GM18951 (cell line): ENCODE data around the gene OR2K2.
"Not testable (repeated sequence)": the region's sequence is repeated elsewhere in the genome, so short reads cannot be mapped to it uniquely, and the experiment has no call there.

Source experiments
- POLR2A ChIP-seq: IDR thresholded peaks from 4 replicates; pipeline ENCODE4 v1.6.1; 2011; ENCODE audit warnings: mild to moderate bottlenecking; ENCODE audit not compliant: insufficient read length, insufficient read depth; ENCODE audit errors: extremely low read depth
- in situ Hi-C: fragments of 300-500 bp; cut with MboI; formaldehyde crosslinking; loops from one replicate; pipeline ENCODE4 v1.12.0; 2022; ENCODE audit warnings: low sequenced_read_pairs, mixed read lengths, inconsistent platforms; ENCODE audit not compliant: unreplicated experiment

The OR2K2 gene, protein sequence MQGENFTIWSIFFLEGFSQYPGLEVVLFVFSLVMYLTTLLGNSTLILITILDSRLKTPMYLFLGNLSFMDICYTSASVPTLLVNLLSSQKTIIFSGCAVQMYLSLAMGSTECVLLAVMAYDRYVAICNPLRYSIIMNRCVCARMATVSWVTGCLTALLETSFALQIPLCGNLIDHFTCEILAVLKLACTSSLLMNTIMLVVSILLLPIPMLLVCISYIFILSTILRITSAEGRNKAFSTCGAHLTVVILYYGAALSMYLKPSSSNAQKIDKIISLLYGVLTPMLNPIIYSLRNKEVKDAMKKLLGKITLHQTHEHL

DNA sequence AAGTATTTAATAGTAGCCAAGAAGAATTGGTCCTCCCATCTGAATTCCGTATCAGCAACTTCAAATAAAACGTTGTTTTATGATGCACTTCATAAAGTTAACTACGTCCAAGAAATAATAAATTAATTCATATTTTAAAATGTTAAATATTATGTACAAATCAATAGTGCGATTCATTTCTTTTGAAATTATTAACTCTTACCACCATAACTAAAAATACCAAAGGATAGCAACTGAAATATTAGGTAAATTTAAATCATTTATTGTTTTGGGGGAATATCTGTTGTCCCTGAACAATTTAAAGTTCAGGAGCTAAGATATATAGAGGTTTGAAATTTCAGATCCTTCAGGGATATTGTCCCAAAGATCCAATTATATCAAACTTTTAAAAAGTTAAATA is at the start of gene OR2K2:
OR2K2 (minus strand) TSS at position 101 of the 400 bp plus-strand sequence. CDS start 1,791 bp downstream, outside the sequence.
- TF ChIP-seq POLR2A = no peak
- in situ Hi-C loops = no loop called here

DNA sequence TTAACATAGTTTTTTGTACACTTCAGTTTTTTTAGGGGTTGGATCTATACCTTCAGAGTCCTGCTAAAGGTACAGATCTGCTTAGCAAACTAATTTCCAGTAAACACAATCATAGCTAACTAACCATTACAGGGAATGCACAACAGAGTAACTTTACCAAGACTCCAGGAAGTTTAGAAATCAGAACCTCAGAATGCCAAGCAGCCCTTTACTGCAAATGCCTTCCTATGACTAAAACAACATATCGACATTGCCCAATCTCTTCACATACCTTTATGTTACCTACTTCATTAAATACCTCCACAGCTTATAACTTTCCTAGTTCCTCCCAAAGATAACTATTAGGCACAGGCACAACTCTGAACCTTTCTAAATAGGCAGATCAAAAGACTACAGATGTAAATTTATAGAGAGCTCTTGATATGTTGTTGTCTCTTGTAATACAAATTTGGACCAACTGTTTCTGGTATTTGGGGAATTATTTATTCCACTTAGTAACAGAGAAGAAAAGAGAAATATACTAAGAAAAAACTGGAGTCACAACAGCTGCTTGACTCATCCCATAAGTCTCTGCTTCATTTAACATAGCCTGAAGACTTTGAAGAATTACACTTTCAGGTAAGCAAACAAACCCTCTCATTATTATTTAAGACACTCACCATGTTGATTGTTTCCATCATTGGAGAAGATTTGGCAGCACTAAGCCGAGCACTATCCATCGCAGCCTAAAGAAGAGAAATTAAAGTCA is 46.0 kb upstream of the OR2K2 start:
- TF ChIP-seq POLR2A = no peak
- in situ Hi-C loops = no loop called here

DNA sequence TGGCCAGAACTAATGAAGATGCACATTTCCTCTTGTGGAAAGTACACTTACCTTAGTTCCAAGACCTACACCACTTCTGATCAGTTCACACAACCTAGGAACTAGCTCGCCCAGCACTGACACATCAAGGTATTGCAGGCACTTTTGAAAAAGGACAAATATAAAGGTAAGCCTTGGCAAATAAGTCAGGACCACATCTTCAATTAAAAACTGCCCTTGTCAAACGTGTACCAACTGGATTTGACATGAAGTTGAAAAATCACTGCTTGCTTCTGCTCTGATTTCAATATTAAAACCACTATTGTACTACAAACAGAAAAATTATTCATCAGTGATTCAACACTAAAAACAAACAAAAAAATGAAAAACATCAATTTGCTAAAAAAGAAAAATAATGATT is 45.0 kb upstream of the OR2K2 start:
- in situ Hi-C loops = no loop called here
- TF ChIP-seq POLR2A = no peak

DNA sequence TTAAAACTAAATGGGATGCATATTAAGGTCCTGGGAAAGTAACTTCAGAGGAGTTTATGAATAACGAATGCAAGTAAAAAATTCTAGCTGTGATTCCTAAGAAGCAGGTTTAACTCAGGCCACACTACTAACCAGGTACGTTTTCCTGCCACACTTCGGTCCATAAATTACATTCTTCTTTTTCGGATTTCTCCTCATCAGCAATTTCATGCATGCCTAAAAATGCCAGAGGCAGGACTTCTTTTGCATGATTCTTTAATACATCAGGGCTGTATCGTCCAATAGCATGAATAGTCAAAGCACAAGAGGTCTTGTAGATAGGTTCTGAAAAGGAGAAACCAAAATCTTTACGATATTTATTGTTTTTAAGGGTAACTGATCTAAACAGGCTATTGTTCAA is 42.3 kb upstream of the OR2K2 start:
- in situ Hi-C loops = no loop called here
- TF ChIP-seq POLR2A = no peak

DNA sequence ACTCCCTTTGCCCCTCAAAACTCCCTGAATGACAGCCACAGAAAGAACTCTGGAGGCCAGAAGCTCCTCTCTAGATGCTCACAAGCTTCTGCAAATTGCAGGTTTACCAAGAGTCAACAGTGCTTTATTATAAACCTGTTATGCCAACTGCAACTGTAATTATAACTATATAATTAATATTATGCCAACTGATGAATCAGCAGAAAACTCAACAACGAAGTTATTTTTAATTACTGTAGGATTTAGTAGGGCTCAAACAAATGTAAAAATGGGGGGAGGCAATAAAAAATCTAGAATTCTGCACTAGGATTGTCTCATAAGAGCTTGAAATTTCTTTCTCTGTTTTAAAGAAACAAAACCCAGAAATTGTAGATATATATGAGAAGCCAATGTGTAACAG is 37.0 kb upstream of the OR2K2 start:
- in situ Hi-C loops = no loop called here
- TF ChIP-seq POLR2A = no peak

DNA sequence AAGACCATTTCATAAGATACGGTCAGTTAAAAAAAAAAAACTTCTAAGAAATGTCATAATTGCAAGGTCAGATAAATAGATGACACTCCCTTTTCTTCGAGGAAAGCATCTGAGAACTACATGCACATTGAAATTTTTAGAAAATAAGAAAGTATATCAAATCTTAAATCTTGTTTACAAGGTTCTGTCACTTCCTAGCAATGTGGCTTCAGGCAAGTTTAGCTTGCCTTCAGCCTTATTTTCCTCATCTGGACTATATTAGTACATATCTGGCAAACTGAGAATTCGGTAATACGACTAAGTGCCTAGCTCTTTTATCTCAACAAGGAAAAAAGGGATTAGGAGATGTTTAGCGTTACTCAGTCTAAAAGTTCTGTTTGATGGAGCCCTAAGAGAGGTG is 32.5 kb upstream of the OR2K2 start:
- TF ChIP-seq POLR2A = no peak
- in situ Hi-C loops = no loop called here

DNA sequence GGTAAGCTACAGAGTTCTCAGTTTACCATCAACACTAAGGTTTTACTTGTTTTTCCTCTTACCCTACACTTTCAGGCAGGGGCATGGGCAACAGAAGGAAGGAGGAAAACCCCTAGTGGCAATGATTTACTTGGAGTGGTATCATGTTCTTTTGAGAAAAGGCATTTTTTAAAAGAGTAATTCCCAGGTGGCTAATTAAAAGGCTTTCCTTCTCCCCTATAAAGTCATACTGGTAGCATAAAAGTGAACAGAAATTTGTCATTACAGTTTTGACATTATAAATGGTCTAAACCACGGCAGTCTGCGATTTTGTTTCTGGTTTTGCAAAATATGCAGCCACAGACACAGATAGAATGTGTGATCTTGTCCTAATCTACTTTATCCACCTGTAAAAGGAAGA is 30.9 kb upstream of the OR2K2 start:
- in situ Hi-C loops = no loop called here
- TF ChIP-seq POLR2A = no peak

DNA sequence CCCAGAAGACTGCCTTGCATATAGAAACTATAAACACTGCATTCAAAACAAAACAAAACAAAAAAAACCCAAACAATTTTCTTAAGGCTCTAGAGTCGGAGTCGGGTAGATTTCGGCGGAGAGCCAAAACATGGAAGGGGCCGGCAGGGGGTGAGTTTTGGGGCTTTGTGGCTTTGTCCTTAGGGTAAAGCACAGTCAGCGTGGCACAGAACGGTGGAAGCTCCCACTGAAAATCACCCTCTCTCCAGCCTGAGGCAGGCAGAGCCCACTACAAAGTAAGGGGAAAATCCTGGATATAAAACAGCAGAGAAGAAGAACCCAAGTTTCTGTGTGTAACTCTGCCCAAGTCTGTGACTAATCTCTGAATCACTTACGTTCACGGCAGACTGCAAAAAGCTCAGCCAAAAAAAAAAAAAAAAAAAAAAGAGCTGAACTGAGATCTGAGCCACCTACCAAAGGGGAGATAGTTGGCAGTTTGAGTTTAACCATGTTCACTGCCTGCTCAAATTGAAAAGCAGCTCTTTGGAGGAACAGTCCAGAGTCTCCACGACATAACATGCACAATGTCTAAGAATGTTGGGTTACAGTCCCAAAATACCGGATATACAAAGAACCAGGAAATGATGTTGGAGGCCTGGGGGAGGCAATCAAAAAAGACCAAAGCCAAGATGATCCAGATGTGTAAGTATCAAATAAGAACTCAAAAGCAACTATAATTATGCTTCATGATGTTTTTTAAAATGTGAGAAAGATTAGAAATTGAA is 26.6 kb upstream of the OR2K2 start:
- TF ChIP-seq POLR2A = no peak
- in situ Hi-C loops = no loop called here

DNA sequence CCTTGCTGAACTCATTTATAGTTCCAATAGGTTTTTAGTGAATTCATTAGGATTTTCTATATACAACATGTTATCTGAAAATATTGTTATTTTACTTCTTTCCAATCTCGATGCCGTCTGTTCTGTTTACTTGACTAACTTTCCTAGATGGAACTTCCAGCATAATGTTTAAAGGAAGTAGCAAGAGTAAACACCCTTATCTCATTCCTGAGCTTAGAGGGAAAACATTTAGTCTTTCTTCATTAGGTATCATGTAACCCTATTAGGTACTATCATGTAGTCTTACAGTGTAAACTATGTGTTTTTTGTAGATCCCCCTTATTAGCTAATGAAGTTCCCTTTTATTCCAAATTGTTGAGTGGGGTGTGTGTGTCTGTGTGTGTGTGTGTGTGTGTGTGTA is 22.5 kb upstream of the OR2K2 start:
- no peak for TF ChIP-seq POLR2A
- in situ Hi-C loops = no loop called here

DNA sequence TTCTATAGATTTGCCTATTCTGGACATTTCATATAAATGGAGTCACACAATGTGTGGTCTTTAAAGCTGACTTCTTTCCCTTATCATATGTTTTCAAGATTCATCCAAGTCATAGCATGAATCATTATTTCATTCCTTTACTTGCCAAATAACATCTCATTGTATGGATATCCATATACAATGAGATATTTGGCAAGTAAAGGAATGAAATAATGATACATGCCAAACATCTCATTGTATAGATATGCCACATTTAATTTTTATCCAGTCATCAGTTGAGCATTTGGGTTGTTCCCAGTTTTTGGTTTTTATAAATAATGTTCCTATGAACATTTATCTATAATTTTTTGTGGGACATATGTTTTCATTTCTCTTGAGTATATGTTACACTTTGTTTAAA is 20.5 kb upstream of the OR2K2 start:
- TF ChIP-seq POLR2A = no peak
- in situ Hi-C loops = no loop called here

DNA sequence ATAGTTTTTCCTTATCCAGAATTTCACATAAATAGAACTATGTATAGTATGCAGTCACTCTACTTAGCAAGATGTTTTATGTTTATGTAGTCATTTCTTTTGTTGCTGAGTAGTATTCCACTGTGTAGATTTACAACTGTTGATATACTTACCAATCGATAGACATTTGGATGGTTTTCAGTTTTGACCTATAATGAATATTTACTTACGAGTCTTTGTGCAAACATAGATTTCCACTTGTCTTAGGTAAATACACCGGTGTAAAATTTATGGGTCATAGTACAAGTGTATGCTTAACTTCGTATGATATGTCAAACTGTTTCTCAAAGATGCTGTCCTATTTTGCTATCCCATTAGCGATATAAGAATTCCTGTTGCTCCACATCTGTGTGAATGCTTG is 19.7 kb upstream of the OR2K2 start:
- in situ Hi-C loops = no loop called here
- no peak for TF ChIP-seq POLR2A

DNA sequence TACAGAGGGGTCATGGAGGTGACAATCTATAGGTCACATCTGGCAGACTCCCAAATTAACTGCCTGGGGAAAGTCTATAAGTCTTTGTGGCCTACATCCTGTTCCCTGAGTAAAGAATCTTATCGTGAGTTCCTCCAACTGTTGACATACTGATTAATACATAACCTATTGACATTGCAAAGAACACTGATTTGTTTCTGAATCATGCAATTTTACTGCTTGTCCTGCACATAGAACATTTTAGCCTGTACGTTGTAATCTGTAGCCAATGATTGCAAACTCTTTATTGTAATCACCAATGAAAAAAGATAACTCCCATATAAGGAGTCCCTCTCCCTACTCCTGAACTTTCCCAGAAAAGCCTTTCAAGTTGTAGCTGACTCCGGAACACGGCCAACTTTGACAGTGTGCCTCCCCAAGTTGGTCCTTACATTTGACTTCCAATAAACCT is 18.8 kb upstream of the OR2K2 start:
- in situ Hi-C loops = no loop called here
- no peak for TF ChIP-seq POLR2A

DNA sequence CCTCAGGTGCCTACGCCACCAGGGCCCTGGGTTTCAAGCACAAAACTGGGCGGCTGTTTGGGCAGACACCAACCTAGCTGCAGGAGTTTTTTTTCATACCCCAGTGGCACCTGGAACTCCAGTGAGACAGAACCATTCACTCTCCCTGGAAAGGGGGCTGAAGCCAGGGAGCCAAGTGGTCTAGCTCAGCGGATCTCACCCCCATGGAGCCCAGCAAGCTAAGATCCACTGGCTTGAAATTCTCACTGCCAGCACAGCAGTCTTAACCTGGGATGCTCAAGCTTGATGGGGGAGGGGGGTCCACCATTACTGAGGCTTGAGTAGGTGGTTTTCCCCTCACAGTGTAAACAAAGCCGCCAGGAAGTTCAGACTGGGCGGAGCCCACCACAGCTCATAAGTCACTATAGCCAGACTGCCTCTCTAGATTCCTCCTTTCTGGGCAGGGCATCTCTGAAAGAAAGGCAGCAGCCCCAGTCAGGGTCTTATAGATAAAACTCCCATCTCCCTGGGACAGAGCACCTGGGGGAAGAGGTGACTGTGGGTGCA is 4.4 kb upstream of the OR2K2 start:
- in situ Hi-C loops = not testable (repeated sequence)
